Osteoblast (primary cell): Measurements from ENCODE around the gene TOMM7. TPM values are rescaled to one million over a fixed set of nuclear protein-coding genes. Genes with fewer than 3 reads are reported as not detected.
"Not testable (repeated sequence)": the region's sequence is repeated elsewhere in the genome, so short reads cannot be mapped to it uniquely, and the experiment has no call there.

Experiments used
- DNase-seq: peaks from one replicate; pipeline ENCODE4 v3.0.0; 2011; ENCODE audit warnings: low spot score, mixed read lengths; ENCODE audit not compliant: insufficient read length; ENCODE audit errors: missing footprints
- H2AFZ ChIP-seq: 2 replicates; pipeline ENCODE4 v1.6.0; 2011; ENCODE audit warnings: mild to moderate bottlenecking, low read length
- H3K27ac ChIP-seq: 2 replicates; pipeline ENCODE4 v1.5.1; 2011; ENCODE audit warnings: mild to moderate bottlenecking, low read depth, low read length, moderate library complexity
- H3K27me3 ChIP-seq: 2 replicates; pipeline ENCODE4 v1.6.0; 2012; ENCODE audit warnings: mild to moderate bottlenecking, control low read depth, inconsistent platforms, low read length, moderate library complexity; ENCODE audit not compliant: insufficient read depth
- H3K36me3 ChIP-seq: 2 replicates; pipeline ENCODE4 v1.5.1; 2011; ENCODE audit warnings: mild to moderate bottlenecking, low read length, control low read depth, moderate library complexity; ENCODE audit not compliant: insufficient read depth
- H3K4me1 ChIP-seq: 2 replicates; pipeline ENCODE4 v1.5.1; 2011; ENCODE audit warnings: mild to moderate bottlenecking, low read length, control low read depth, moderate library complexity; ENCODE audit not compliant: insufficient read depth
- H3K4me2 ChIP-seq: 2 replicates; pipeline ENCODE4 v1.6.0; 2011; ENCODE audit warnings: mild to moderate bottlenecking, low read length; ENCODE audit not compliant: insufficient read depth
- H3K4me3 ChIP-seq: fragments of 200-600 bp; sonication (generic); 3 replicates; pipeline ENCODE4 v1.5.1; 2012; ENCODE audit warnings: mild to moderate bottlenecking, low read length, inconsistent platforms; ENCODE audit not compliant: insufficient read depth
- H3K79me2 ChIP-seq: 2 replicates; pipeline ENCODE4 v1.6.0; 2012; ENCODE audit warnings: mild to moderate bottlenecking, low read length, control low read depth, inconsistent platforms; ENCODE audit not compliant: insufficient read depth
- H3K9me3 ChIP-seq: 2 replicates; pipeline ENCODE4 v1.5.1; 2011; ENCODE audit warnings: low read depth, low read length, control low read depth
- H4K20me1 ChIP-seq: 2 replicates; pipeline ENCODE4 v1.6.0; 2012; ENCODE audit warnings: mild to moderate bottlenecking, low read length, control low read depth; ENCODE audit not compliant: insufficient read depth
- CTCF ChIP-seq: IDR thresholded peaks from 2 replicates; pipeline ENCODE4 v1.5.1; 2011; ENCODE audit warnings: mild to moderate bottlenecking, low read depth, low read length, moderate library complexity; ENCODE audit errors: extremely low read depth
- total RNA-seq: library from RNA; depleted of rRNA; stranded (reverse); fragments of >200 nt; gene quantifications from 2 replicates; pipeline ENCODE4 v1.2.3, GENCODE V29; 2012

TOMM7 gene
- total RNA-seq, 1 donor = 144 TPM

DNA sequence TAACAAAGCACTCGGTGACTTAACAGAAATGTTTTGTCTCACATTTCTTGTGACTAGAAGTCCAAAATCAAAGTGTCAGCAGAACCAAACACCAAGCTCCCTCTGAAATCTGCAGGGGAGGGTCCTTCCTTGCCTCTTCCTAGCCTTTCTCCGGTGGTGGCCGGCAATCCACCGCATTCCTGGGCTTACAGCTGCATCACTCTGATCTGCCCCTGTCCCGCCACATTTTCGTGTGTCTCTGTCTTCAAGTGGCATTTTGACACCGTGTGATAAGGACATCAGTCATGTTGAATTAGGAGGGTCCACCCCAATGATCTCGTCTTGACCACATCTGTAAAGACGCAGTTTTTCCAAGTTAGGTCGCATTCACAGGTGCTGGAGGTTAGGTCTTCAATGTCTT lies 30.5 kb upstream of the TOMM7 start:
- Histone ChIP-seq H3K27me3 (no peaks in the 10 kb centered on the region), H3K79me2 (peaks cover 9% of the 10 kb centered on the region), H3K4me3 (no peak overlapping the region), H3K4me2 (no peak overlapping the region), H4K20me1 (no peaks in the 10 kb centered on the region), H3K4me1 (peaks cover 30% of the 10 kb centered on the region), H3K9me3 (no peaks in the 10 kb centered on the region), H3K36me3 (peaks cover 15% of the 10 kb centered on the region), H3K27ac (no peak overlapping the region), H2AFZ (peak overlapping the region; percentile 1)
- DNase-seq = no peak
- no peak for TF ChIP-seq CTCF

DNA sequence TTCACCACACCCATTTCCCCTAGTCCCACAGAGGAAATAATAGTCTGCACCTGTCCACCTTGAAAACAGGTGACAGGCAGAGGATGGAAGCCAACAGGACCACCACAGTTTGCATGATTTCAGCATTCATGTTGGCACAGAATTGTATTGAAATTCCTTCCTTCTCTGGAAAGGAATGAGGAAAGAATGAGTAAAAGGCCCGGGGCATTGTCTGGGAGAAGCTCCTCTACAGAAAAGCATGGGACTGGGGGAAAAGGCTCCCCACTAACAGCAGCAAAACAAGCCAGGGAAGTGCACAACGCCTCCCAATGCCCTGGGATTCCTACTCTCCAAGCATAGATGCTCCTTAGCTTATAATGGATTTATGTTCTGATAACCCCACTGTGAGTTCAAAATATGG lies 28.5 kb upstream of the TOMM7 start:
- Histone ChIP-seq H3K9me3 (no peaks in the 10 kb centered on the region), H4K20me1 (no peaks in the 10 kb centered on the region), H3K4me3 (no peak overlapping the region), H3K36me3 (peaks cover 6% of the 10 kb centered on the region), H2AFZ (no peak overlapping the region), H3K79me2 (peaks cover 7% of the 10 kb centered on the region), H3K27me3 (no peaks in the 10 kb centered on the region), H3K4me2 (no peak overlapping the region), H3K27ac (no peak overlapping the region), H3K4me1 (peaks cover 11% of the 10 kb centered on the region)
- no peak for TF ChIP-seq CTCF
- no peak for DNase-seq

- not testable (repeated sequence) for DNase-seq, H3K9me3 ChIP-seq, H2AFZ ChIP-seq, H4K20me1 ChIP-seq, H3K4me3 ChIP-seq, H3K27me3 ChIP-seq, H3K4me2 ChIP-seq, H3K79me2 ChIP-seq, H3K36me3 ChIP-seq, H3K27ac ChIP-seq
- peaks cover 11% of the 10 kb centered on the region for H3K4me1 ChIP-seq
Measured at GRCh38 chr7:22850394-22850793, 27.7 kb upstream of the TOMM7 start.

- H3K9me3 ChIP-seq = no peaks in the 10 kb centered on the region
- H3K36me3 ChIP-seq = no peaks in the 10 kb centered on the region
- no peaks in the 10 kb centered on the region for H3K79me2 ChIP-seq
- peaks cover 10% of the 10 kb centered on the region for H3K4me1 ChIP-seq
- no peak for TF ChIP-seq CTCF
- no peak for DNase-seq
- H3K4me3 ChIP-seq = no peak overlapping the region
- H3K4me2 ChIP-seq = no peak overlapping the region
- H3K27me3 ChIP-seq = no peaks in the 10 kb centered on the region
- H2AFZ ChIP-seq = no peak overlapping the region
- no peaks in the 10 kb centered on the region for H4K20me1 ChIP-seq
- H3K27ac ChIP-seq = no peak overlapping the region
Measured at GRCh38 chr7:22849662-22850061, 27.0 kb upstream of the TOMM7 start.
